ENCODE results near the gene MESD.

MESD gene

DNA sequence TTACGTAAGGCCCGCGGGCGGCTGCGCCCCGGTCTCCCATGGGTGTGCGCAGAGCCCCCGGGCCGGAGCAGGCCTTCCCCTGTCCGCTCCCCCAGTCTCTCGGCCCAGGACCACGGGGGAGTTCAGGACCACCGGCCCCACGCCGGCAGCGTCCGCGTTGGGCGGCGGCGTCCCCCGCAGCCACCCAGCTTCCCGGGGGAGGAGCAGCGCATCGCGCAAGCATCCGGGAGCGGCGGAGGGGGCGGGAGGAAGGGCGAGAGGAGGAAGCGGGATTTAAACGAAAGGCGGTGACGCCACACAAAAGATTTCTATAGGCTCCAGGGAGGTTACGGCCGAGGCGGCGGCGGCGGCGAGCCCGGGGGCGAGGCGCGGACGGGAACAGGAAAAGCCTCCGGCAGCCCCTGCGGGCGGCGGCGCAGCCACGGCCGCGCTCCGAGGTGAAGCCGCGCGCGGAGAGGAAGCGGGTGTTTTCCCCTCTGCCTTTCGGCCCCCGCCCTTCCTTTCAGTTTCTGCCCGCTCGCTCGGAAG is 11.1 kb upstream of the MESD start, which contains the start of gene TLNRD1:
Gene TLNRD1 (plus strand): TSS at position 300 of the 528 bp plus-strand sequence. CDS start 1,349 bp downstream, outside the sequence.
- peaks cover 18 to 27% of the 10 kb centered on the region in 2 experiments for H3K4me1 ChIP-seq (ENCODE audit: control insufficient read depth in 1 of 2, insufficient read depth in 1 of 2, low read depth in 1 of 2, low read length in 1 of 2)
- peak within 1 kb of the TSS; percentile 94 for H3K27ac ChIP-seq
- H3K36me3 ChIP-seq: peaks cover 15% of the 10 kb centered on the region
- TF ChIP-seq, protein P1, sequence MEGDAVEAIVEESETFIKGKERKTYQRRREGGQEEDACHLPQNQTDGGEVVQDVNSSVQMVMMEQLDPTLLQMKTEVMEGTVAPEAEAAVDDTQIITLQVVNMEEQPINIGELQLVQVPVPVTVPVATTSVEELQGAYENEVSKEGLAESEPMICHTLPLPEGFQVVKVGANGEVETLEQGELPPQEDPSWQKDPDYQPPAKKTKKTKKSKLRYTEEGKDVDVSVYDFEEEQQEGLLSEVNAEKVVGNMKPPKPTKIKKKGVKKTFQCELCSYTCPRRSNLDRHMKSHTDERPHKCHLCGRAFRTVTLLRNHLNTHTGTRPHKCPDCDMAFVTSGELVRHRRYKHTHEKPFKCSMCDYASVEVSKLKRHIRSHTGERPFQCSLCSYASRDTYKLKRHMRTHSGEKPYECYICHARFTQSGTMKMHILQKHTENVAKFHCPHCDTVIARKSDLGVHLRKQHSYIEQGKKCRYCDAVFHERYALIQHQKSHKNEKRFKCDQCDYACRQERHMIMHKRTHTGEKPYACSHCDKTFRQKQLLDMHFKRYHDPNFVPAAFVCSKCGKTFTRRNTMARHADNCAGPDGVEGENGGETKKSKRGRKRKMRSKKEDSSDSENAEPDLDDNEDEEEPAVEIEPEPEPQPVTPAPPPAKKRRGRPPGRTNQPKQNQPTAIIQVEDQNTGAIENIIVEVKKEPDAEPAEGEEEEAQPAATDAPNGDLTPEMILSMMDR (IDR thresholded peaks at IDR 0.05): no peak
- no peaks in the 10 kb centered on the region for H3K9me3 ChIP-seq
- peak within 1 kb of the TSS; percentile 80 to 95 for H3K4me3 ChIP-seq (ENCODE audit: low read depth in 1 of 2, low read length in 1 of 2)
- H3K27me3 ChIP-seq: no peaks in the 10 kb centered on the region

DNA sequence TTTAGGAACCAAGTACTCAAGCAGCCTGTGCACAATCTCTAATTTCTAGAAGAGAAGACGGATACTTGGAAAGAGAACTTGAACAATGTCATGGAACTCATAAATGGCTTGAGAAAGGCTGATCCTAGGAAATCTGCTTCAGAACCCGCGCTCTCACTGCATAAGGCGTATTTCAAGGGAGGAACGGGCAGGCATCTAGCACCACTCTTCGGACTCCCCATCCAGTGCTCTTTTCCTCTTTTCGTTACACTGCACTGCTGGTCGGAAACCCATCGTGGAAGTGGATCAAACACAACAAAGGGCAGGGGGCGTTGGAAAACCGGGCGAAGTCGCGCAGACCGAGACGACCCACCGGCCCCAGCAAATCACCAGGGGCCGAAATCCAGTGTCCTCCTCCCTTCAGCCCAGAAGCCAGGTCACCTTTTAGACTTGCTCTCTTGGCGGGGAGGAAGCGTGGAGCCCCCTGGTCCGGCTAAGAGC is 10.6 kb upstream of the MESD start:
- peak overlapping the region; percentile 80 to 95 for H3K4me3 ChIP-seq (ENCODE audit: low read depth in 1 of 2, low read length in 1 of 2)
- TF ChIP-seq, protein P1 (IDR thresholded peaks at IDR 0.05): no peak
- H3K9me3 ChIP-seq: no peaks in the 10 kb centered on the region
- peaks cover 15% of the 10 kb centered on the region for H3K36me3 ChIP-seq
- H3K4me1 ChIP-seq (ENCODE audit: control insufficient read depth in 1 of 2, insufficient read depth in 1 of 2, low read depth in 1 of 2, low read length in 1 of 2): peaks cover 18 to 27% of the 10 kb centered on the region in 2 experiments
- no peaks in the 10 kb centered on the region for H3K27me3 ChIP-seq
- H3K27ac ChIP-seq: peak overlapping the region; percentile 94

- Histone ChIP-seq H3K4me3 (ENCODE audit: low read depth in 1 of 2, low read length in 1 of 2) (peak overlapping the region; percentile 80 to 95), H3K4me1 (ENCODE audit: control insufficient read depth in 1 of 2, insufficient read depth in 1 of 2, low read depth in 1 of 2, low read length in 1 of 2) (peaks cover 18 to 27% of the 10 kb centered on the region in 2 experiments), H3K27ac (peak overlapping the region; percentile 94), H3K36me3 (peaks cover 15% of the 10 kb centered on the region), H3K9me3 (no peaks in the 10 kb centered on the region), H3K27me3 (no peaks in the 10 kb centered on the region)
- TF ChIP-seq, protein P1 (IDR thresholded peaks at IDR 0.05): no peak
Measured at GRCh38 chr15:80999623-81000036, 10.0 kb upstream of the MESD start.

GRCh38 chr15:80998251-80998650 is 8.6 kb upstream of the MESD start:
- Histone ChIP-seq H3K4me1 (ENCODE audit: control insufficient read depth in 1 of 2, insufficient read depth in 1 of 2, low read depth in 1 of 2, low read length in 1 of 2) (peaks cover 18 to 27% of the 10 kb centered on the region in 2 experiments), H3K36me3 (peaks cover 8% of the 10 kb centered on the region), H3K27me3 (no peaks in the 10 kb centered on the region), H3K27ac (no peak overlapping the region), H3K4me3 (ENCODE audit: low read depth in 1 of 2, low read length in 1 of 2) (no peak overlapping the region), H3K9me3 (no peaks in the 10 kb centered on the region)
- TF ChIP-seq, protein P1 (IDR thresholded peaks at IDR 0.05): no peak

DNA sequence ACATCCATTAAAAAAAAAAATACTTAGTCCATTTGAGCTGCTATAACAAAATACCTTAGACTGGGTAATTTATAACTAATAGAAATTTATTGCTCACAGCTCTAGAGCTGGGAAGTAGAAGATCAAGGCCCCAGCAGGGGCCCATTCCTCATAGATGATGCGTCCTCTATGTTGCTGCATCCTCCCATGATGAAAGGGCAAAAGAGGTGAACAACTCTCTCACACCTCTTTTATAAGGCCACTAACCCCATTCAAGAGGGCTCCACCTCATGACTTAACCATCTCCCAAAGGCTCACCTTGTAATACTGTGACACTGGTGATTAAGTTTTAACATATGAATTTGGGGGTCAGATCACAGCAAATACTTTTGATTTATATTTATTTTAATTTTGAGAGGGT is 8.1 kb upstream of the MESD start:
- Histone ChIP-seq H3K27me3 (no peaks in the 10 kb centered on the region), H3K4me1 (ENCODE audit: control insufficient read depth in 1 of 2, insufficient read depth in 1 of 2, low read depth in 1 of 2, low read length in 1 of 2) (peaks cover 18 to 25% of the 10 kb centered on the region in 2 experiments), H3K9me3 (no peaks in the 10 kb centered on the region), H3K4me3 (ENCODE audit: low read depth in 1 of 2, low read length in 1 of 2) (no peak overlapping the region), H3K36me3 (peaks cover 2% of the 10 kb centered on the region), H3K27ac (no peak overlapping the region)
- TF ChIP-seq, protein P1 (IDR thresholded peaks at IDR 0.05): no peak
